Measurements from ENCODE around the gene ANKHD1.

ANKHD1 gene

GRCh38 chr5:140382866-140383265 is 18.8 kb upstream of the ANKHD1 start:
- H3K4me1 ChIP-seq (ENCODE audit: insufficient read depth, low read length, poor library complexity, severe bottlenecking): peaks cover 4% of the 10 kb centered on the region
- no peaks in the 10 kb centered on the region for H4K20me1 ChIP-seq (ENCODE audit: insufficient read depth, low read length, poor library complexity, severe bottlenecking)
- H3K27me3 ChIP-seq (ENCODE audit: insufficient read depth, low read length, poor library complexity, severe bottlenecking): no peaks in the 10 kb centered on the region
- no peaks in the 10 kb centered on the region for H3K36me3 ChIP-seq (ENCODE audit: insufficient read depth, low read length)
- TF ChIP-seq CTCF (conservative IDR thresholded peaks at IDR 0.05; ENCODE audit: low read length) (no peak), EZH2phosphoT487 (IDR thresholded peaks at IDR 0.05; ENCODE audit: borderline replicate concordance) (no peak)
- H3K9ac ChIP-seq (ENCODE audit: low read depth, low read length, poor library complexity, severe bottlenecking): no peak overlapping the region
- no peak overlapping the region for H3K4me3 ChIP-seq (ENCODE audit: low read length, poor library complexity, severe bottlenecking)
- H3K79me2 ChIP-seq (ENCODE audit: insufficient read depth, low read length): no peaks in the 10 kb centered on the region
- no peaks in the 10 kb centered on the region for H3K9me2 ChIP-seq (replicated peaks; ENCODE audit: low read depth, low read length)
- H3K9me3 ChIP-seq (ENCODE audit: insufficient read depth, low read depth, low read length): no peaks in the 10 kb centered on the region
- H3F3A ChIP-seq (ENCODE audit: low read depth): no peaks in the 10 kb centered on the region
- no peak overlapping the region for H3K4me2 ChIP-seq (ENCODE audit: low read depth, low read length, poor library complexity, severe bottlenecking)
- H2AFZ ChIP-seq (ENCODE audit: low read length): no peak overlapping the region

GRCh38 chr5:140383300-140383699 is 18.3 kb upstream of the ANKHD1 start:
- no peaks in the 10 kb centered on the region for H3F3A ChIP-seq (ENCODE audit: low read depth)
- H3K9me3 ChIP-seq (ENCODE audit: insufficient read depth, low read depth, low read length): no peaks in the 10 kb centered on the region
- H3K4me2 ChIP-seq (ENCODE audit: low read depth, low read length, poor library complexity, severe bottlenecking): no peak overlapping the region
- no peaks in the 10 kb centered on the region for H3K36me3 ChIP-seq (ENCODE audit: insufficient read depth, low read length)
- no peak for TF ChIP-seq EZH2phosphoT487 (IDR thresholded peaks at IDR 0.05; ENCODE audit: borderline replicate concordance)
- TF ChIP-seq CTCF (conservative IDR thresholded peaks at IDR 0.05; ENCODE audit: low read length): no peak
- H4K20me1 ChIP-seq (ENCODE audit: insufficient read depth, low read length, poor library complexity, severe bottlenecking): no peaks in the 10 kb centered on the region
- H3K27me3 ChIP-seq (ENCODE audit: insufficient read depth, low read length, poor library complexity, severe bottlenecking): no peaks in the 10 kb centered on the region
- no peaks in the 10 kb centered on the region for H3K9me2 ChIP-seq (replicated peaks; ENCODE audit: low read depth, low read length)
- H3K79me2 ChIP-seq (ENCODE audit: insufficient read depth, low read length): no peaks in the 10 kb centered on the region
- no peak overlapping the region for H3K9ac ChIP-seq (ENCODE audit: low read depth, low read length, poor library complexity, severe bottlenecking)
- no peak overlapping the region for H3K4me3 ChIP-seq (ENCODE audit: low read length, poor library complexity, severe bottlenecking)
- peaks cover 4% of the 10 kb centered on the region for H3K4me1 ChIP-seq (ENCODE audit: insufficient read depth, low read length, poor library complexity, severe bottlenecking)
- H2AFZ ChIP-seq (ENCODE audit: low read length): no peak overlapping the region

GRCh38 chr5:140388052-140388451 is 13.6 kb upstream of the ANKHD1 start:
- Histone ChIP-seq H3K9me2 (replicated peaks; ENCODE audit: low read depth, low read length) (no peaks in the 10 kb centered on the region), H3K36me3 (ENCODE audit: insufficient read depth, low read length) (no peaks in the 10 kb centered on the region), H3F3A (ENCODE audit: low read depth) (no peaks in the 10 kb centered on the region)

More at GRCh38 chr5:140388052-140388451, 13.6 kb upstream of the ANKHD1 start:
- Histone ChIP-seq H3K27me3 (ENCODE audit: insufficient read depth, low read length, poor library complexity, severe bottlenecking) (no peaks in the 10 kb centered on the region), H2AFZ (ENCODE audit: low read length) (no peak overlapping the region), H3K4me3 (ENCODE audit: low read length, poor library complexity, severe bottlenecking) (no peak overlapping the region), H3K9ac (ENCODE audit: low read depth, low read length, poor library complexity, severe bottlenecking) (no peak overlapping the region), H3K4me2 (ENCODE audit: low read depth, low read length, poor library complexity, severe bottlenecking) (no peak overlapping the region), H3K4me1 (ENCODE audit: insufficient read depth, low read length, poor library complexity, severe bottlenecking) (peaks cover 4% of the 10 kb centered on the region), H3K9me3 (ENCODE audit: insufficient read depth, low read depth, low read length) (no peaks in the 10 kb centered on the region), H3K79me2 (ENCODE audit: insufficient read depth, low read length) (no peaks in the 10 kb centered on the region), H4K20me1 (ENCODE audit: insufficient read depth, low read length, poor library complexity, severe bottlenecking) (no peaks in the 10 kb centered on the region)
- no peak for TF ChIP-seq EZH2phosphoT487 (IDR thresholded peaks at IDR 0.05; ENCODE audit: borderline replicate concordance)
- no peak for TF ChIP-seq CTCF (conservative IDR thresholded peaks at IDR 0.05; ENCODE audit: low read length)

Measured in Loucy (cell line).